Activated naive CD8-positive, alpha-beta T cell treated with anti-CD3 and anti-CD28 coated beads for 36 hours (primary cell): ENCODE results near the gene FHIT. TPM values are rescaled to one million over a fixed set of nuclear protein-coding genes. Genes with fewer than 3 reads are reported as not detected.

Experiments
- DNase-seq: peaks from one replicate; pipeline ENCODE4 v3.0.0; 2021
- H3K27ac Mint-ChIP-seq: one replicate; pipeline ENCODE4 v1.8.0; 2022; ENCODE audit warnings: mild to moderate bottlenecking, moderate library complexity, mixed read lengths
- H3K27me3 Mint-ChIP-seq: one replicate; pipeline ENCODE4 v1.8.0; 2022; ENCODE audit warnings: mild to moderate bottlenecking, mixed read lengths
- H3K36me3 Mint-ChIP-seq: one replicate; pipeline ENCODE4 v1.8.0; 2021; ENCODE audit warnings: mild to moderate bottlenecking, mixed read lengths
- H3K4me1 Mint-ChIP-seq: one replicate; pipeline ENCODE4 v1.8.0; 2021; ENCODE audit warnings: mixed read lengths
- H3K4me3 Mint-ChIP-seq: one replicate; pipeline ENCODE4 v1.8.0; 2022; ENCODE audit warnings: mild to moderate bottlenecking, moderate library complexity, mixed read lengths
- H3K9me3 Mint-ChIP-seq: one replicate; pipeline ENCODE4 v1.8.0; 2022; ENCODE audit warnings: mixed read lengths
- total RNA-seq, 2 experiments: library from RNA; stranded (reverse); gene quantifications; one replicate each; pipeline ENCODE4 v1.2.3, GENCODE V29; 2021

Gene FHIT
- total RNA-seq, 2 experiments from 2014 or later: 8.6 to 9.0 TPM

DNA sequence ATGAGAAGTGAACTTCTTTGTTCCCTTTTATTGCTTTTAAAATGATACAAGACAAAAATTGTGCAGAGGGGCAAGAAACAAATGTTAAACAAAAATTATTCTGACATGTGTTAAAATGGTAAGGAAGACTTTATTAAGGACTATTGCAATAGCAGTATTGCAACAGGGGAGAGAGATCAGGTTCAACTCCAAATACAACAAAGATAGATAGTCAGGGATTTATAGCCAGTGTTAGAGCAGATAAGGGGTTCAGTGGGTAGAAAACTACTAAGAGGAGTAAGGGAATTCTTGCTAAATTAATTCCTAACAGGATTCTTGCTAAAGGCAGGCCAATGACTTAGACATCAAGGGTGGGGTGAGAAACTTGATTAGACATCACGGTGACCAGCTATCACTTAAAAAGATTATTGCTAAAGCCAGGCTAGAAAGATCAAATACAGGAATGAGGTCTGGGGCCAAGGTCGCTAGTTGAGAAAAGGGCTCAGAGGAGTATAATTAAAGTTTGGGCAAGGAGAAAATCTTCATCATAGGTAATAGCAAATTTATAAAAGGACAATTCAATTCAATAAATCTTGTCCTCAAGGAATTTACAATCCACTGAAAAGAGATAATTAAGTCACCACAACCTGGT lies 81.5 kb downstream of the FHIT start:
- H3K36me3 Mint-ChIP-seq: peaks cover 21% of the 10 kb centered on the region
- H3K4me1 Mint-ChIP-seq: peaks cover 5% of the 10 kb centered on the region
- no peaks in the 10 kb centered on the region for H3K27me3 Mint-ChIP-seq
- no peak for DNase-seq
- H3K27ac Mint-ChIP-seq: no peak overlapping the region
- peaks cover 10% of the 10 kb centered on the region for H3K9me3 Mint-ChIP-seq
- no peak overlapping the region for H3K4me3 Mint-ChIP-seq

DNA sequence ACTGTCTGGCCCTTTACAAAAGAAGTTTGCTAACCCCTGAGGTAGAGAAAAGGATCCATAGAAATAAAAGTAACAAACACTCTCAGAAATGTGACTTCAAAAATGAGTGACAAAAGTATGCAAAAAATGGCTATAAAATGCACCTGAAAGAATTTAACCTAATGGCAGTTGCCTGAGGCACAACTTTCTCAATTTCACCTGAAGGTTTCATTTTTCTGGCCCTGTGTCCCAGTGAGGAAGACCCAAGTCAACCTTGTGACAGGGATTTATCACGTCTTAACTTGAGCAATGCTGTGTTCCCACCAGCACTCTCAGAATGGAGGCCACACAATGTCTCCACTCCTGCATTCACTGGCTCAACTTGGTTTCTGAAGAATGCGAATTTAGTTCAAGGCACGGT lies 83.0 kb downstream of the FHIT start:
- Mint-ChIP-seq H3K27me3 (no peaks in the 10 kb centered on the region), H3K4me1 (peaks cover 2% of the 10 kb centered on the region), H3K36me3 (peaks cover 23% of the 10 kb centered on the region), H3K27ac (no peak overlapping the region), H3K4me3 (no peak overlapping the region), H3K9me3 (peaks cover 12% of the 10 kb centered on the region)
- DNase-seq: no peak

DNA sequence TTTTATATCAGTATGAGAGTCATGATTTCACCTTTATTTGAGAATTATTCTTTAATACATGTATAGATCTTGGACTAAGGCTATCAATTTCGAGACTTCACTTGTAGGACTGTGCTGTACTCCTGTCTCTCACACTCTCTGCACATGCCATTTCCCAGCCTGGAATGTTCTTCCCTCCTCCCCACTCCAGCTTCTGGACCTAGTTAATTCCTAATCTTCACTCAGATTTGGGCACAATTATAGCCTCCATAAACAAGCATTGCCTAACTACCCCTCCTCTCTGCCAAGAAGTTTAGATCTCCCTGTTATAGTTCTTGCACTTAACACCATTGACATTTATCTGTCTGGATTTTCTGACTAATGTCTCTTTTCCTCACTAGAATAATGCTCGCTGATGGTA lies 88.3 kb downstream of the FHIT start:
- peaks cover 12% of the 10 kb centered on the region for H3K9me3 Mint-ChIP-seq
- H3K27ac Mint-ChIP-seq: no peak overlapping the region
- H3K27me3 Mint-ChIP-seq: no peaks in the 10 kb centered on the region
- peaks cover 1% of the 10 kb centered on the region for H3K4me1 Mint-ChIP-seq
- peaks cover 23% of the 10 kb centered on the region for H3K36me3 Mint-ChIP-seq
- H3K4me3 Mint-ChIP-seq: no peak overlapping the region
- DNase-seq: no peak

DNA sequence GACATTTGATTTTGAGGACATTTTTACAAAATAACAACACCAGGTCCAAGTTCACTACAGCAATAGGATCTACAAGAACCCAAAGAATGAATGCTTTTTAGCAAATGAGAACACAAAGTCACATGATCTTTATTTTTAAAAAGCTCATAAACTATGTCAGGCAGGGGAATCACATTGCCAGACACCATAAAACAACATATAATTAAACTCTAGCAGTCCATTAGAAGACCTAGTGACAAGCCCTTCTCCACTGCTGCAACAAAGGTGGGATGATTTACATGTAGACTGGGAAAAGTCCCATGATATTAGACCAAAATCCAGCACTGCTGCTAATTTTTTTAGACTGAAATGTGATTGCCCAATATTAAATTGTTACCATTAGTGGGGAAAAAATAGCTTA lies 92.6 kb downstream of the FHIT start:
- no peak overlapping the region for H3K27ac Mint-ChIP-seq

DNA sequence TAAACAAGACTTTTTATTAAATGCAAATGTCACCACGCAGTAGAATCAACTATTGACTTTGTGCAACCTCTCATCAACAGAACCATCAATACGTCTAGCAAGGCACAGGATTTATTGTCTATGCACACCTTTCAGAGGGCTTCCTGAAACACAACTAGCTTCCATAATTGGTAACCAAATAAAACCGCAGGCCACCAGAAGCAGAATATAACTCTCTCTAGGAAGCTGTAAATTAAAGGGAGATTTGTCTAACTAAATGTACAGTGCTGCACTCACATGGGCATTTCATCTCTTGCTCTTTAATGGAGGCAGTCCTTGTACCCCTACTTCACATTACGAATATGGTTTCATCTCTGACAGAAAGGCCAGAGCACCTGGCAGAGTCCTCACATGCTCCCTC lies 93.0 kb downstream of the FHIT start:
- DNase-seq: no peak
- H3K27me3 Mint-ChIP-seq: no peaks in the 10 kb centered on the region
- H3K27ac Mint-ChIP-seq: no peak overlapping the region
- peaks cover 1% of the 10 kb centered on the region for H3K4me1 Mint-ChIP-seq
- H3K36me3 Mint-ChIP-seq: no peaks in the 10 kb centered on the region
- no peaks in the 10 kb centered on the region for H3K9me3 Mint-ChIP-seq
- H3K4me3 Mint-ChIP-seq: no peak overlapping the region

More for the DNA sequence above, 92.6 kb downstream of the FHIT start:
- no peak for DNase-seq
- peaks cover 1% of the 10 kb centered on the region for H3K4me1 Mint-ChIP-seq
- no peaks in the 10 kb centered on the region for H3K36me3 Mint-ChIP-seq
- H3K27me3 Mint-ChIP-seq: no peaks in the 10 kb centered on the region
- H3K4me3 Mint-ChIP-seq: no peak overlapping the region
- H3K9me3 Mint-ChIP-seq: no peaks in the 10 kb centered on the region

DNA sequence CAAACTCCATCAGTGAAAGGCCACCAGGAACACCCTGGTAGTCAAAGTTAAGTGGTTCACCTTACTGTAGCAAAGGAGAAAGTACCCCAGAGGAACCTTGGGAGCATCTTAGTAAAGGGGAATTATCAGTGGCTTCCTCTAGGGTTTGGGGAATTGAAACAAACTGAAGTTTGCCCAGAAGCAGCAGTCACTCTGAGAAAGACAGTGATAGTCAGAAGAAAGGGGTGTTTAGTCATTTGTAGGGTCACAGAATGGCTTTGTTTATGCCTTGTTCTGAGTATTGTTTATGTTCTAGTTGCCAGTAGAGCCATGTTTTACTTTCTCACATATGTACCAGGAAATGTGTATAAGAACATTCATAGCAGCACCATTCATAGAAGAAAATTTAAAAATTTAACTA lies 93.8 kb downstream of the FHIT start:
- no peaks in the 10 kb centered on the region for H3K9me3 Mint-ChIP-seq
- H3K4me3 Mint-ChIP-seq: no peak overlapping the region
- no peak overlapping the region for H3K27ac Mint-ChIP-seq
- no peak for DNase-seq
- H3K27me3 Mint-ChIP-seq: no peaks in the 10 kb centered on the region
- peaks cover 1% of the 10 kb centered on the region for H3K4me1 Mint-ChIP-seq
- H3K36me3 Mint-ChIP-seq: peaks cover 2% of the 10 kb centered on the region

DNA sequence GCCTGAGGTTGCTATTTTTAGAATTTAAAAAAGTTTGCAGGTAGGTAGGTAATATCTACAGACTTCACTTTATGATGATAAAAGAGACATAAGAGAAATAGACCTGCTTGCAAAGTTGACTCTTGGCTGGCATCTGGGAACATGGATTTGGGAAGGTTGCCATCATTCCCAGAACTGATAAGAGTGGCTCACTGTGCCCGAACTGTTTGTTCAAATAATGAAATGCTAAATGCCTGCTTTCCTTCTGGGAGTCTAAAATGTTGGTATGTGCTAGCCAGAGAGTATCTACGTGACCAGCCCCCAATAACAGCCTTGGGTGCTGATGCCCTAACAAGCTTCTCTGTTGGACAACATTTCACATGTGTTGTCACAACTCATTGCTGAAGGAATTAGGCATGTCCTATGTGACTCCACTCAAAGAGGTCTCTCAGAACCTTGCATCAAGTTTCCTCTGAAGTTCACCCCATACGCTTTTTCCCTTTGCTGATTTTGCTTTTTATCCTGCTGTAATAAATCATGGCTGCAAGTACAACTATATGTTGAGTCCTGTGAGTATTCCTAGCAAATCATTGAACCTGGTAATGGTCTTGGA lies 95.5 kb downstream of the FHIT start:
- Mint-ChIP-seq H3K36me3 (peaks cover 2% of the 10 kb centered on the region), H3K9me3 (no peaks in the 10 kb centered on the region), H3K4me1 (peaks cover 1% of the 10 kb centered on the region), H3K27me3 (no peaks in the 10 kb centered on the region), H3K4me3 (no peak overlapping the region), H3K27ac (no peak overlapping the region)
- DNase-seq: no peak

DNA sequence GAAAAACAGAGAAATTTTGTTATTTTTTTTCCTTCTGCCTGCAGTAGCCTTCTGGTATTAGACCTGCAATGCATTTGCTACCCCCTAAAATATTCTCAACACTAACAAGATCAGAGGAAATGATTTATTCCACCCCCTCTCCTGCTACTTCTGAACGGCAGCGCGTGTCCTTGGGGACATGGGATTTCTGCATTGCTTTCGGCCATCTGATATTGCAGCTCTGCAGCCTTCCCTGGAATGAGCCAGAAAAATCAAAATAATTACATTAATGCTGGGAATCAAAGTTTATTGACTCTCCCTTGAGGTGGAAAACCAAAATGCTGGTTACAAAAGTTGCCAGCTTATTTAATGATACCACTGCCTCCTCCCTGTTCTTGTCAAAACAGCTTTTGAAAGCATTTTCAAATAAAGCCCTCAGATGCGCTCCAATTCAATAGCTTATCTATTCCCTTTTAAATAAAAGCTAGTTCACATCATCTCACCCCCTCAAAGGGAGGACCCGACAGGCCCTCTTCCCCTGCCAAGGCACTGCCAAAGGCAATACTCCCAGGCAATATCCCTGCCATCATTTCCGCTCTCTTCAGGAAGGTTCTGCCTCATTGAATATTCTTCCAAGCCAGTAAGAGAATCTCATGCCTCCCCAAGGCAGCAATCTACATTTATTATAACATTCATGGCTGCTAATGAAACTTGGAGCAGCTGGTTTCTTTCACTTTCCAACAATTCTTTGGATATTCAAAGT lies 96.6 kb downstream of the FHIT start:
- Mint-ChIP-seq H3K4me3 (no peak overlapping the region), H3K27me3 (no peaks in the 10 kb centered on the region), H3K27ac (no peak overlapping the region), H3K9me3 (no peaks in the 10 kb centered on the region), H3K36me3 (peaks cover 4% of the 10 kb centered on the region), H3K4me1 (peaks cover 1% of the 10 kb centered on the region)
- no peak for DNase-seq

DNA sequence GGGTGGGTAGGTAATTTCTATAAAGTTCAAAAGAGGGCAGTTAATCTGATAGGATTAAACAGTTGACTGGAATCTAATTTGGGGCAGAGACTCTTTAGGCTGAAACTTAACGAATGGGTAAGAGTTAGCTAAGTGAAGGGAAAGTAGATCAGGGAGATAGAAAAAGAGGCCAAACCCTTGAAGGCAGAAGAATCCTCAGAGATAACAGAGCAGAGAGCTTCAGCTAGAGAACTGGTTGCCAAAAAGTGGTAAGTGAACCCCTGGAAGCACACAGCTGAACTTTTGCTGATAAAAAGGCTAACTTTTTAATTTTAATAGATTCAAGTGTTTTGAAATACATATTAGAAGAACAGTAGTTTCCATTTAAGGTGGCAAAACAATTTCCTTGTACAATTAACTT lies 99.2 kb downstream of the FHIT start:
- no peaks in the 10 kb centered on the region for H3K4me1 Mint-ChIP-seq
- DNase-seq: no peak
- peaks cover 4% of the 10 kb centered on the region for H3K36me3 Mint-ChIP-seq
- no peaks in the 10 kb centered on the region for H3K27me3 Mint-ChIP-seq
- H3K9me3 Mint-ChIP-seq: no peaks in the 10 kb centered on the region
- H3K27ac Mint-ChIP-seq: no peak overlapping the region
- no peak overlapping the region for H3K4me3 Mint-ChIP-seq

DNA sequence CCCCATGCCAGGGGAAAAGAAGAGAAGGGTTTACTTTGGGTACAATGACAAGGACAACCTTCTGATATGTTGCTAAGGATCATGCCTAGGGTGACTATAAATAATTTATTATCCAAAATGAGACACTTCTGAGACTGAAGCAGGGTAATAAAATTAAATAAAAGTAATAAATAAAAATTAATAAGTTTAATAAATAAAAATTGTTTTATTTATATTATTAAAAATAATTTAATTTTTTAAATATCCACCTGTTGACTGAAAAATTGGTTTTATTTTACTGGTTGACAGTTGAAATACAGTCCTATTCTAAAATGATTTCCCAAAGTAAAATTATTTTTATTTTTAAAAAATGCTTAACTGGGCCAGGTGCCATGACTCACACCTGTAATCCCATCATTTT lies 102.0 kb downstream of the FHIT start:
- H3K27me3 Mint-ChIP-seq: no peaks in the 10 kb centered on the region
- no peak overlapping the region for H3K27ac Mint-ChIP-seq
- H3K4me1 Mint-ChIP-seq: no peaks in the 10 kb centered on the region
- no peak overlapping the region for H3K4me3 Mint-ChIP-seq
- peaks cover 4% of the 10 kb centered on the region for H3K9me3 Mint-ChIP-seq
- peaks cover 4% of the 10 kb centered on the region for H3K36me3 Mint-ChIP-seq
- DNase-seq: no peak

DNA sequence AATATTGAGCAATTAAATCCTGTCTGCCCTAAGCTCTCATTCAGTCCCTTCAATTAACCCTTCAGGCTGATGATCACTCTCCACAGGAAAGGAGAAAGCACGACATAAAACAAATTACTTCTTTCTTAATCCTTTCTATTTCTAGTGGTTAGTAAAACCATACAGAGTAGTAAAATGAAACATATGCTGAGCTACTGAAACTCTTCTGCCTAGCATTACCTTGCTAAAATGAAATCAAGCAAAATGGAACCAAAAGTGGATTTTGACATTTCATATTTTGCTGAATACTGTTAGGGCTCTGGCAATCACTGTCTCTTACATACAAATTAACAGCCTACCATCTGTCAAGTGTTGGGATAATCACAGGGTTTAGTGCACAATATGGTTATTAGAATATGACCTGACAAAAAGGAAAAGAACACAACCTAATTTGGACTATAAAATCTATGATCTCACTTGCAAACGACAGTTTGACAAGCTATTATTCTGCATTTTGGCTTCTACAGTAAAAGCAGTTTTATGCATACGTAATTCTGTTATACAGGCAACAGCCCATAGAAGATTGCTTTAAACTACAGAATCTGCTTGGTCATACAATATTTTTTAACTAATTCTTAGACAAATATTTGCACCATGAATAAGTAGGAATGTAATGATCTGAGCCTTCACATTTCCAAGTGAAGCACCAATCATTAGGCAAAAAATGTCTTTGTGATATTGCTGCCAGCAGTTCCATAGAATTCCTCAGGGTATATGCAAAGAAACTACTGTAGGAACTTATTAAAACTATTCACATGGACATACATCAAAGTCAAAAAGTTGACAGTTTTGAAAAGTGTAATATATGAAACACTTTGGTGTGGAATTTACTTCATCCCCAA lies 105.0 kb downstream of the FHIT start:
- no peak for DNase-seq
- H3K4me1 Mint-ChIP-seq: no peaks in the 10 kb centered on the region
- H3K9me3 Mint-ChIP-seq: peaks cover 4% of the 10 kb centered on the region
- H3K27me3 Mint-ChIP-seq: no peaks in the 10 kb centered on the region
- no peak overlapping the region for H3K27ac Mint-ChIP-seq
- no peak overlapping the region for H3K4me3 Mint-ChIP-seq
- H3K36me3 Mint-ChIP-seq: peaks cover 2% of the 10 kb centered on the region

DNA sequence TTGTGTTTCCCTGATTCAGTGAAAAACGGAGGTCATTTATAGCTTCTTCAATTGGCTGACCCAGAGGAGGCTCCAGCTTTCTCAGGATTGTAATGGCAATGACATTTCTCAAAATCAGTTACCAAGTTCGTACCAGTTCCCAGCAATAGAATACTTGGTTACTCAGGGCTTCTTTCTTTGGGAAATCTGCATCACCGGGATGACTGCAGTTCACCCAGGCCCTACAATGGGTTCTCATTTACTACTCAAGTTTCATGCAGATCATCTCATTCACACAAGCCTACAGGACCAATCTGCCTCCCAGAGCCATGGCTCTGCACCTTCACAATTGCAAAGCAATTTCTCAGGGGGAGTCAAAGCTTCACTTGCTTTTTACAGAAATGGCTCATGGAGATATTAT lies 109.6 kb downstream of the FHIT start:
- H3K4me1 Mint-ChIP-seq: no peaks in the 10 kb centered on the region

DNA sequence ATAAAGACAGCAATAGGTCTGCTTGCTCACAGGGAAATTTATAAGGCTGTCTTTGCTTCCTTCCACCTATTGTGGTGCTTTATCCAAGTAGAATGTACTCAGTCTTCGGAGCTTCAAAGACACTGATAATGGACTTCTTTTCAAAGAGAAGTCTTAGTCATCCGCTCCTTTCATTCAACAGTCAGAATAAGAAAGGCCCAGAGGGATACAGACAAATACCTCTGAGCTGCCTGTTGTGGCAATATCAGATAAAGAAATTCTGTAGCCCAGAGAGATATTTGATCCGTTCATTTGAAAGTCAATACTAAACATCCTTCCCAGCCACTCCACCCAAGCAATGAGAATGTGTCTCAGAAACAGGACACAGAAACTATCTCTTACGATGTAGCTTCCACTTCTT lies 110.0 kb downstream of the FHIT start:
- no peak for DNase-seq
- Mint-ChIP-seq H3K27me3 (no peaks in the 10 kb centered on the region), H3K4me1 (no peaks in the 10 kb centered on the region), H3K27ac (no peak overlapping the region), H3K4me3 (no peak overlapping the region), H3K9me3 (peaks cover 4% of the 10 kb centered on the region), H3K36me3 (no peaks in the 10 kb centered on the region)

More for the DNA sequence above, 109.6 kb downstream of the FHIT start:
- H3K27ac Mint-ChIP-seq: no peak overlapping the region
- H3K4me3 Mint-ChIP-seq: no peak overlapping the region
- H3K27me3 Mint-ChIP-seq: no peaks in the 10 kb centered on the region
- peaks cover 4% of the 10 kb centered on the region for H3K9me3 Mint-ChIP-seq
- DNase-seq: no peak
- H3K36me3 Mint-ChIP-seq: no peaks in the 10 kb centered on the region

DNA sequence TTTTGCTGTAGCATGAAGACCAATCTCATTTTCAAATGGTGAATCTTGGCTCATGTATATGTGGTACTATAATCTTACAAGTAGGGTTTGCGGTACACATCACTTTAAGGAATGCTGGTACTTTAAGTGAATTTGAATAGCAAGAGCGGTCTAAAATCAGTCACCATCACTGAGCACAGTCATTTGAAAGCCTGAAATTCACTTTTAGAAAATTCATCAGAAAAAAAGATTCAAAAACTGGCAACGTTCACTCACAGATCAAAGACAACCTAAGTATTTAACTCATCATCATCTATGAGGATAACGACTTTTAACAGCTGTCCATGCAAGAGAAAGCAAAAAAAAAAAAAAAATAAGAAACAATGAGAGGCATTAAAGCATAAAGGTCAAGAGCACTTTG lies 111.6 kb downstream of the FHIT start:
- Mint-ChIP-seq H3K36me3 (no peaks in the 10 kb centered on the region), H3K4me1 (no peaks in the 10 kb centered on the region), H3K9me3 (no peaks in the 10 kb centered on the region), H3K27ac (no peak overlapping the region), H3K4me3 (no peak overlapping the region), H3K27me3 (no peaks in the 10 kb centered on the region)
- DNase-seq: no peak

DNA sequence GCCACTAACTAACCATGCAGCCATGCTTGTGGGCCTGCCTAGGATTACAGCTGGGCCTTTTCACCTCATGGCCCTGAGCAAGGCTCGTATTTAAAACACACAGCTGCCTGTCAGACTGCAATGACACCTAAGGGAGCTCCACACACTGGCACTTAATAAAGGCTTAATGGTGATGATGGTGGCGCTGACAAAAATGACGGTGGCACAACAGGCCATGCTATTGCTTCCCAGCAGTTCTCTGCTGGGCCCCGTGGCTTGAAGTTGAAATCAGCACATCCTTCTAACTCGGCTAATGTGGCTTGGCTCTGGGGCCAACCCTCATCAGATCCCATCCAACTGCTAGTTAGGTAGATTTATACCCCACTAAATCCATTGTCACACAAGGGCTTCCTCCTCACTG lies 112.9 kb downstream of the FHIT start:
- H3K4me3 Mint-ChIP-seq: no peak overlapping the region
- no peaks in the 10 kb centered on the region for H3K9me3 Mint-ChIP-seq
- H3K36me3 Mint-ChIP-seq: no peaks in the 10 kb centered on the region
- no peaks in the 10 kb centered on the region for H3K27me3 Mint-ChIP-seq
- no peaks in the 10 kb centered on the region for H3K4me1 Mint-ChIP-seq
- no peak for DNase-seq
- H3K27ac Mint-ChIP-seq: no peak overlapping the region
